Adrenal gland (tissue), 5 donors: ENCODE measurements around the gene LIMS1.

Experiments
- CTCF ChIP-seq, 6 experiments: fragments of 450-650 bp in 4 of 6; fragments of 200-600 bp in 2 of 6; sonication (generic) in 1 of 6; IDR thresholded peaks; 1 replicate in 5 of 6; 2 replicates in 1 of 6; pipeline versions ENCODE4 v1.5.1 to v1.8.0; 2016 to 2021; ENCODE audit warnings: antibody characterized with exemption in 6 of 6, mild to moderate bottlenecking in 2 of 6, moderate library complexity in 1 of 6
- POLR2A ChIP-seq, 2 donors: fragments of 450-650 bp; IDR thresholded peaks; one replicate each; pipeline ENCODE4 v1.6.1; 2017; ENCODE audit warnings: antibody characterized with exemption in 2 of 2, mild to moderate bottlenecking in 2 of 2, moderate library complexity in 1 of 2
- donor health status: DM: no; HTN: no; CAD: no.

- TF ChIP-seq POLR2A (IDR thresholded peaks at IDR 0.05): no peak
- no peak for TF ChIP-seq CTCF (IDR thresholded peaks at IDR 0.05)
Measured at GRCh38 chr2:108602422-108602821, 68.2 kb downstream of the LIMS1 start.
